HG02678 (cell line): ENCODE measurements around the gene TLR10.
"Not testable (repeated sequence)": the region's sequence is repeated elsewhere in the genome, so short reads cannot be mapped to it uniquely, and the experiment has no call there.

Experiments used
- ATAC-seq: cut with Tn5 transposase; IDR thresholded peaks from one replicate; pipeline ENCODE4 v1.9.1; 2021; ENCODE audit warnings: mild to moderate bottlenecking, moderate library complexity; ENCODE audit not compliant: unreplicated experiment

The TLR10 gene

GRCh38 chr4:38769857-38770256 is 12.9 kb downstream of the TLR10 start:
- no peak for ATAC-seq

GRCh38 chr4:38769441-38769840 is 13.3 kb downstream of the TLR10 start:
- no peak for ATAC-seq

GRCh38 chr4:38768968-38769394 is 13.8 kb downstream of the TLR10 start:
- no peak for ATAC-seq

DNA sequence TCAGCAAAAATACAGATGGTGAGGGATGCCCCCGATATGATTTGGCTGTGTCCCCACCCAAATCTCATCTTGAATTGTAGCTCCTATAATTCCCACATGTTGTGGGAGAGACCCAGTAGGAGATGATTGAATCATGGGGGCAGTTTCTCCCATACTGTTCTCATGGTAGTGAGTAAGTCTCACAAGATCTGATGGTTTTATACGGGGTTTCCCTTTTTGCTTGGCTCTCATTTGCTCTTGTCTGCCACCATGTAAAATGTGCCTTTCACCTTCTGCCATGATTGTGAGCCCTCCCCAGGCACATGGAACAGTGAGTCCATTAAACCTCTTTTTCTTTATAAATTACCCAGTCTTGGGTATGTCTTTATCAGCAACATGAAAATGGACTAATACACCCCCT is 15.8 kb downstream of the TLR10 start:
- ATAC-seq = not testable (repeated sequence)

DNA sequence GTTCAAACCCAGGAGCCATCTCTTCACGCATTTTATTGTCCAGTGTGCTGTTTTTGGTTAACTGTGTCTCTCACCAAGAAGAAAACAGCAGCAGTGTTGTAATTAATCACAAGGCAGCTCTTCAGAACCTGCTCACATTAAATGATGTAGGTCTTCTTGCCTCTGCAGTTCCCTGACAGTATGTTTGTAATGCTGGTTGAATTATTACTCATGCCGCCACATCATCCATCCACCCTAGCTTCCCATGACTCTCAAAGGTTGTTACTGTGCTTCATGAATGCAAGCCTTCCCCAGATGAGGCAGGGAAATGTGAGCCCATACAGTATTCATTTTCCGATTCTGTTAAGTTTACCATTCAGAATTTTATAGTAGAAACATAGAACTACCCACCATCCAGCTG is 17.4 kb downstream of the TLR10 start:
- ATAC-seq = no peak

GRCh38 chr4:38764277-38764676 is 18.5 kb downstream of the TLR10 start:
- ATAC-seq = no peak

- peak; percentile 40 for ATAC-seq
Observed at GRCh38 chr4:38762560-38762959, 20.2 kb downstream of the TLR10 start.

DNA sequence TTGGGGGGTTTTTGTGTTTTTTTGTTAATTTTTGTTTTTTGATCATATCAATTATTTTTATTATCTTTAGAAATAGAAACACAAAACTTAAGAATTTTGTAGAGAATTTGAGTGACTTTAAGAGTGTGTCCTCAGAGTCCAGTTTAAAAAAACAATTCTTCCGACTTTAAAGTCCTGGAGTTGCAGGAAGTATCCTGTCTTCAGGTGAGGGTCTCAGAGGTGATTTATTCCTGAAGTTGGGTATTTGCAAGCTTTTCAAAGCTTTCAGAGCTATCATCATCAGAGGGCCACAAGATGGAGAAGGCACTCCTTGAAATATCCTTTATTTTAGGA is 23.0 kb downstream of the TLR10 start:
- no peak for ATAC-seq

- ATAC-seq = no peak
Observed at GRCh38 chr4:38759113-38759789, 23.5 kb downstream of the TLR10 start.

GRCh38 chr4:38757945-38758600 is 24.7 kb downstream of the TLR10 start:
- ATAC-seq = no peak

GRCh38 chr4:38752941-38753806 is 29.6 kb downstream of the TLR10 start:
- no peak for ATAC-seq

GRCh38 chr4:38752372-38752940 is 30.3 kb downstream of the TLR10 start:
- ATAC-seq = peak; percentile 94

DNA sequence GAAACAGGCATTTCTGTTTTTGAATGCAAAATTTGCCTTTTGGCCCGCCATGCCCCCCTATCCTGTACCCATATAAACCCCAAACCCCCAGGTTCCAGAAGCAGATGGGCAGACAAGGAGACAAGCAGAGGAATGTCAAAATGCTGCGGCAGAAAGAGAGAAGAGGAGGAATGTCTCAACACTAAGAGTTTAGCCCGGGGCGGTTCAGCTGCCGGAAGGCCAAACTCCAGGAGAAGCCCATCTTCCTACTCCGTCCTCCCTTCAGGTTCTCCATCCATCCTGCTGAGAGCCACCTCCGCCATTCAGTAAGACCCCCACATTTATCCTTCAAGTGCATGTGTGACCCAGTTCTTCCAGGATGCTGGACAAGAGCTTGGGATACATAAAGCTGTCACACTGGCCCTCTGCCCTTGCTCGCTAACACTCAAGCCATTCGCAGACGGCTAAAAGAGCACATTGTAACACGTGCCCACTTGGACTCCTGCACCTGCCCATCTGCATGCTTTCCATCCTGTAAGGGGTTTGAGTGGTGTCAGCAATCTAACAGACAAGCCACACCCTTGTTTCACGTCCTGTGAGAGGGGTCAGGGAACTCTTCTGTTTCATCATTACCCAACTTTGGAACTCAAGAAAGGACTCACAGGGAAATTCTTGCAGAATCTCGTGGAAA is 31.3 kb downstream of the TLR10 start:
- ATAC-seq = no peak

- ATAC-seq = no peak
Observed at GRCh38 chr4:38749336-38749735, 33.5 kb downstream of the TLR10 start.

GRCh38 chr4:38747629-38748028 is 35.2 kb downstream of the TLR10 start:
- no peak for ATAC-seq

DNA sequence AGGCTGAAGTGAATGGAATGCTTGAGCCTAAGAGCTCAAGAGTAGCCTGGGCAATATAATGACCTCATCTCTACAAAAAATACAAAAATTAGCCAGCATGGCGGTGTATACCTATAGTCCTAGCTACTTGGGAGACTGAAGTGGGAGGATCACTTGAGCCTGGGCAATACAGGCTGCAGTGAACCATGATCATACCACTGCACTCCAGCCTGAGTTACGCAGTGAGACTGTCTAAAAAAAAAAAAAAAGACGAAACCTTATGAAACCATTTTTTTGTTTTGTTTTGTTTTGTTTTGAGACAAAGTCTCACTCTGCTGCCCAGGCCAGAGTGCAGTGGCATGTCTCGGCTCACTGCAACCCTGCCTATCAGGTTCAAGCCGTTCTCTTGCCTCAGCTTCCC is 36.9 kb downstream of the TLR10 start:
- no peak for ATAC-seq

DNA sequence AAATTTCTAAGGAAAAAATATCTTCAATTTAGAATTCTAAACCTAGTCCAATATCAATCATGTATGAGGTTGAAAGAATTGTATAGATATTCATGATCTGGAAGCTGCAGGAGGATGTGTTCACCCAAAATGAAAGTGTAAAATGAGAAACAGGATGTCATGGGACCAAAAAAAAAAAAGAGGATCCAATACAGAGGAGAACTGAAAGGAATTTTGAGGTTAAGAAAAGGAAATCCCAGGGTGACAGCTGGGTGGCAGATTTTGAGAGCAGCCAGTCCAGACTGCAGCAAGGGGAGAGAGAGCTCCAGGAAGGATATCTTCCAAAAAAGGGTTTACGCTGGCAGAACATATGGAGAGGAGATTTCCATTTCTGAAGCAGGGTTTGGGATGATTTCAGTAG is 38.9 kb downstream of the TLR10 start:
- no peak for ATAC-seq

GRCh38 chr4:38740303-38740702 is 42.5 kb downstream of the TLR10 start:
- ATAC-seq = no peak

DNA sequence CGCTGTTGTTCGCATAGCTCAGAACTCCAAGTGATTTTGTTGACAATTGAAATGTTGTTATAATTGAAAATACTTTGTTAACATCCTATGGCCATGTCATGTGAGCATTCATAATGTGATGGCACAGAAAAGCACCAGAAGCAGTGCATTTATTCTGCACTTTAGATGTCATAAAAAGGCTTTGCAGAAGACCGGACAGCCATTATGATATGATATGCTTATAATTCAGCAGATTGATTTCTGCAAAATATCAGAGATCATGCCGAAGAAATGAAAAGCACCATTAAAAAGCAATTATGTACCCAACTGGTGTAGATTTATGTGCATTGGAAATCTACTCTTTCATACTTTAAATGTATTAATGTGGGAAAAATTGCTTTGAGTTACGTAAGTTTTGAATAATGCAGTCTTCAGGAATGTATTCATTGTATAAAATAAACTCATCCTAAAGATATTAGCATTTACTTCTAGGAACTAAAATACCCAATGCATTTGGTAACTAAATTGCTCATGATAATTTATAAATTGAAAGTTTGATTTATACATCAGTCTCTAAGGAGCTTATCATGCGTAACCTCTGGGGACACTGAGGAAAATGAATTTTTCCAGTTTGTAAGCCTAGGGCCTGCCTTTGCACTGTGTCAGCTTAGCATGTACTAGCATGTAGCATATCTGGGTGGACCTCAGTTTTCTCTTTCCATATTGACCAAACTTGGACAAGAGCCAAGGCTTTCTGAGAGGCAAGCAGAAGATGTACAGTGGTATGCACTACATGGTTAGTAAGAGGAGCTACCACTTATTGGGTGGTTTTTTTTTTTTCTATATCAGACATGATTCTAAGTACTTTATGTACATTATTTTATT is 43.6 kb downstream of the TLR10 start:
- no peak for ATAC-seq

DNA sequence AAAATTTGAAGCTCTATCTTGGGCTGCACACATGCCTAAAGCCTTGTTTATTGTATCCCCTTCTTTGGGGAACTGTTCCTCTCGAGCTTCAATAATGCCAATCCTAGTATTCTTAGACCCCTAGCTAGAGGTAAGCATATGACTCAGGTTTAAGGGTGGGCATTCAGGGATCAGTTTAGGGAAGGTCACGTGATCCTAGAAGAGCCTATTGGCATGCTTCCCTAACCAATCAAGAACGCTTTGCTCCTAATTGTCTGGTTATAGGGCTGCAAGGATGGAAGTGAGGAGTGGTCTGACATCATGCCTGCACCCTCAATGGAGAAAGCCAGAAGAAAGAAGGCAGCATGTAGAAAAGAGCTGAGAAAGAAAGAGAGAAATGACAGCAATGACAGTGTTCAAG is 46.9 kb downstream of the TLR10 start:
- ATAC-seq = no peak
